ENCODE measurements around the gene SIX2. TPM values are rescaled to one million over a fixed set of nuclear protein-coding genes. Genes with fewer than 3 reads are reported as not detected.
A peak's percentile ranks its signal among the peaks of the same experiment; 100 is the strongest.

Gene SIX2
- total RNA-seq, 1 donor from 2014 or later: 22.2 TPM

GRCh38 chr2:45018023-45018422 lies 8.8 kb upstream of the SIX2 start:
- no peaks in the 10 kb centered on the region for H3K27me3 ChIP-seq
- intact Hi-C loops (cut with DNase I): loop anchor here (10.0 kb wide), 1 partner anchor 267 kb away; no protein-coding TSS in a partner anchor
- no peak overlapping the region for H3K27ac ChIP-seq
- no peaks in the 10 kb centered on the region for H3K36me3 ChIP-seq
- H3K9me3 ChIP-seq: no peaks in the 10 kb centered on the region
- H3K4me1 ChIP-seq: peaks cover 9 to 12% of the 10 kb centered on the region in 2 donors
- H3K4me3 ChIP-seq: no peak overlapping the region
- TF ChIP-seq, protein P1, sequence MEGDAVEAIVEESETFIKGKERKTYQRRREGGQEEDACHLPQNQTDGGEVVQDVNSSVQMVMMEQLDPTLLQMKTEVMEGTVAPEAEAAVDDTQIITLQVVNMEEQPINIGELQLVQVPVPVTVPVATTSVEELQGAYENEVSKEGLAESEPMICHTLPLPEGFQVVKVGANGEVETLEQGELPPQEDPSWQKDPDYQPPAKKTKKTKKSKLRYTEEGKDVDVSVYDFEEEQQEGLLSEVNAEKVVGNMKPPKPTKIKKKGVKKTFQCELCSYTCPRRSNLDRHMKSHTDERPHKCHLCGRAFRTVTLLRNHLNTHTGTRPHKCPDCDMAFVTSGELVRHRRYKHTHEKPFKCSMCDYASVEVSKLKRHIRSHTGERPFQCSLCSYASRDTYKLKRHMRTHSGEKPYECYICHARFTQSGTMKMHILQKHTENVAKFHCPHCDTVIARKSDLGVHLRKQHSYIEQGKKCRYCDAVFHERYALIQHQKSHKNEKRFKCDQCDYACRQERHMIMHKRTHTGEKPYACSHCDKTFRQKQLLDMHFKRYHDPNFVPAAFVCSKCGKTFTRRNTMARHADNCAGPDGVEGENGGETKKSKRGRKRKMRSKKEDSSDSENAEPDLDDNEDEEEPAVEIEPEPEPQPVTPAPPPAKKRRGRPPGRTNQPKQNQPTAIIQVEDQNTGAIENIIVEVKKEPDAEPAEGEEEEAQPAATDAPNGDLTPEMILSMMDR (IDR thresholded peaks at IDR 0.05): no peak
- DNase-seq (ENCODE audit: low spot score in 2 of 2): no peak

DNA sequence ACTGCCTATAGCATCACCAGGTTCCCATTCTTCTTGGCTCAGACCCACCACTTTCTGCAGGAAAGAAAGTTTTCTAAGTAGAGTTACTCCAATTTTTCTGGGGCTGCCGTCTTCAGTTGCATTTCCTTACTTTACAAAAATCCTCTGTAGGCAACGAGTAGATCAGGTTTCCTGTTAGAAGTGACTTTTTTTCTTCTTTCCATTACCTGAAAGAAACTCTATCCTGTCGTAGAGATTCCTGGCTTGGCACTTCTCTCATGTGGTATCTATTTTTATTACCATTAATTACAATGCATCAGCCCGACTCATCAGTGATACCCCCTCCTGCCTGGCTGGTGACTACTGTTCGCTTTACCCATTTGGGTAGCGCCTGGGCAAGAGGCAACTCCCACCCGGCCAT lies 5.6 kb upstream of the SIX2 start:
- DNase-seq (ENCODE audit: low spot score in 2 of 2): no peak
- Histone ChIP-seq H3K36me3 (no peaks in the 10 kb centered on the region), H3K9me3 (no peaks in the 10 kb centered on the region), H3K4me3 (peak overlapping the region in 1 of 2 donors; percentile 79), H3K4me1 (peaks cover 9 to 20% of the 10 kb centered on the region in 2 donors), H3K27ac (peak overlapping the region; percentile 82 to 85), H3K27me3 (no peaks in the 10 kb centered on the region)
- intact Hi-C loops (cut with DNase I): loop anchor here (2.0 to 10.0 kb wide), 3 partner anchors 34 to 270 kb away; no protein-coding TSS in a partner anchor
- TF ChIP-seq, protein P1 (IDR thresholded peaks at IDR 0.05): no peak

DNA sequence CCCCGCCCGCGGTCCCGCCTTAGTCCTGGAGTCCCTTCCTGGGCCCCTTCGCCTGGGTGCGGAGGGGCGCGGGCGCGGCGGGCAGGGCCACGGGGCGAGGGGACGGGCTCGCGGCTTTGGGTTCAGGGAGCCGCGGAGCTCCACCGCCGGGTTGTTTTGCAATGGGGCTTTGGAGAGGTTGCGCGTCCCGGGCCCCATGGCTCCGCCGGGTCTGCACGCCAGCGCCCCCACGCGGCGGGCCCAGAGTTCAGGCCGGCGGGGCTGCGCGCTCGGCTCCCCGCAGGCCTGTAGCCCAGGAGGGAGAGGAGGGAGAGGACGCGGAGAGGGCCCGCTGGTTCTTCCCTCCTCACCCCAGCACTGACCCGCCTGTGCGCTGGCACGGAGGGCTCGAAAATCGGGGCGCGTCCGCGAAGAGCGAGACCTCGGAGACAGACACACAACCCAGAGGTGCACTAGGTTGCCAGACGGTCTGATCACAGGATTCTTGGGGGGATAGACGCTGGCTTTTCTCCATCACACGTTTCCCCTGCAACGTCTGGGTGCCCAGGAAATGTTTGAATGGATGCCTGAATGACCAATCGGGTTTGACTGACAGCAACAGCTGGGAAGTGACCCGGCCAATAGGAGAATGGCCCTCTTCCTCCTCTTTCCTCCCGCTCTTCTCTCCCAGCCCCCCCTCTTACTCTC lies 4.9 kb upstream of the SIX2 start:
- peaks cover 9 to 20% of the 10 kb centered on the region in 2 donors for H3K4me1 ChIP-seq
- H3K4me3 ChIP-seq: peak overlapping the region; percentile 66 to 79
- no peaks in the 10 kb centered on the region for H3K9me3 ChIP-seq
- no peaks in the 10 kb centered on the region for H3K36me3 ChIP-seq
- TF ChIP-seq, protein P1 (IDR thresholded peaks at IDR 0.05): peak; percentile 84 to 90 (median 88)
- DNase-seq (ENCODE audit: low spot score in 2 of 2): peak in 1 of 2 donors; percentile 85
- intact Hi-C loops (cut with DNase I): loop anchor here (2.0 to 10.0 kb wide), 3 partner anchors 33 to 271 kb away; no protein-coding TSS in a partner anchor
- H3K27me3 ChIP-seq: no peaks in the 10 kb centered on the region
- peak overlapping the region; percentile 82 to 85 for H3K27ac ChIP-seq

DNA sequence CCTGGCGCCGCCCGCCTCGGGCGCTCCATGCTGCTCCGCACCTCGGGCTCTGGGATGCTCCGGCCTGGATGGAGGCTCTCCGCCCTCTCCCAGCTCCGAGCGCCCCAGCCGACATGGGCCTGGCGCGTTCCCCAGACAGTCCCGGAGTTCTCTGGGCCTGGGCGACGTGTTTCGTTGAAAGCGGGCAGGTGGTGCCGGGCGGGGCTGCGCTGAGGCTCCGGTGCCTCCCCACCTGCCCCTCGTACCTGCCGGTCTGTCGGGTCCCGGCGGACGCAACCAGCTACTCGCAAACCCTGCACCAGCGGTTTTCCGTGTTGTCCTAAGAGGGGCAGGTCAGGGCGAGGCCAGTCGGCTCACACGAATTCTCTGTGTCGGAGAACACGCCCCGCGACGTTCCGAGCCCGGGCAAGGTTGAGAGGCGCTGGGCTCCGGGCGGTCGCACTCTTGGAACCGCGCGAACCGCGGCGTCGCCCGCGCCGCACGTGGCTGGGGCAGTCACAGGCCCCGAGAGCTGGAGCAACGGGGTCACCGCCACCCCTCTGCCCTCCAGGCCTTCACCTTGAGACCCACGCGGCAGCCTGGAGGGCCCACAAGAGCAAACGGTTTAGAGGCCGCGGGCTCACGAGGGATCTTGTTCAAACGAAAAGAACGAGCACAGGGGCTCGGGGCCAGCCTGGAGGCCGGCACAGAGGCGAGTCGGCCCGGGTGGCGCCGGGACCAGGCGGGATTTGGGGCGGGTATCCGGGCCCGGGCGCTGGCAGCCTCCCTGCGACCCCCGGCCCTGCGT lies 4.2 kb upstream of the SIX2 start:
- Histone ChIP-seq H3K27ac (peak overlapping the region; percentile 82 to 85), H3K9me3 (no peaks in the 10 kb centered on the region), H3K27me3 (no peaks in the 10 kb centered on the region), H3K36me3 (no peaks in the 10 kb centered on the region), H3K4me3 (peak overlapping the region; percentile 66 to 79), H3K4me1 (peaks cover 11 to 24% of the 10 kb centered on the region in 2 donors)
- intact Hi-C loops (cut with DNase I): loop anchor here (2.0 to 10.0 kb wide), 3 partner anchors 33 to 271 kb away; no protein-coding TSS in a partner anchor
- TF ChIP-seq, protein P1 (IDR thresholded peaks at IDR 0.05): no peak
- DNase-seq (ENCODE audit: low spot score in 2 of 2): no peak

GRCh38 chr2:45012733-45013132 lies 3.5 kb upstream of the SIX2 start:
- Histone ChIP-seq H3K4me3 (peak overlapping the region in 1 of 2 donors; percentile 79), H3K36me3 (no peaks in the 10 kb centered on the region), H3K4me1 (peaks cover 14 to 28% of the 10 kb centered on the region in 2 donors), H3K27ac (no peak overlapping the region), H3K27me3 (no peaks in the 10 kb centered on the region), H3K9me3 (no peaks in the 10 kb centered on the region)
- TF ChIP-seq, protein P1 (IDR thresholded peaks at IDR 0.05): no peak
- intact Hi-C loops (cut with DNase I): loop anchor here (5.0 to 10.0 kb wide), 2 partner anchors 230 to 272 kb away; no protein-coding TSS in a partner anchor
- no peak for DNase-seq (ENCODE audit: low spot score in 2 of 2)
